ENCODE results near the gene LSM7. TPM values are rescaled to one million over a fixed set of nuclear protein-coding genes. Genes with fewer than 3 reads are reported as not detected.

The LSM7 gene
- total and polyA plus RNA-seq, 9 of the 15 experiments (the other 6 are each of a cell fraction or from before 2014, with no cell fraction given) = 40.5 to 690 (median 265) TPM

DNA sequence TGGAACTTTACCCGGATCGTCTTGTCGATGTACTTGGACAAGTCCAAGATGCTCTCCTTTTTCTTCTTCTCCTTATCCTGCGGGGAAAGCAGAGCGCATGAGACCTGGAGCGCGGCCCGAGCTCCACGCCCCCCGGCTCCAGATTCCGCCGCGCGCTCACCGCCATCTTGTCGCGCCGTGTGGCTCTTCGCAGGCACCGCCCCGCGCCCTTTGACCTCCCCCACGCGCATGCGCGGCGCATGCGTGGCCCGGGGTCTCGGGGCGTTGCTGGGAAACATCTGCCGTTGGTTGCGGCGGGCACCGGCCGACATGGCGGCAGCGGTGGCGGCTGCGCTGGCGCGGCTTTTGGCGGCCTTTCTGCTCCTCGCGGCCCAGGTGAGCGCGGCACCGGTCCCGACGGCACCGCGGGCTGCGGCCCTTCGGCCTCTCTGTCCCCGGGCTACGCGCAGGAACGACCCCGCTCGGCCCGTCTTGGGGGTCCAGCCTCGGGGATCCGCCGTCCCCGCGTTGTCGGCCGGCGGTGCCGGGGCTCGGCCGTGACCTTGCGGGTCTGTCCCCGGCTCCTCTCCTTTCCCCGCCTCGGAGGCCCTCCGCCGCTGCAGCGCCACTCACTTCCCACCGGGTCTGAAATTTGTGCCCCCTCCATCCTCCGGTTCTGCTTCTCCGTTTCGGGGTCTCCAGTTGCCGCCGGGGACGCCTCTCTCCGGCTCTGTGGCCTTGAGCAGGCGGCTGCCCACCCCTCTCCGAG is at the start of gene LSM7, which contains the start of gene SPPL2B (continued):
- TF ChIP-seq ELF4 (CRISPR knock-in tag; IDR thresholded peaks at IDR 0.05) = no peak
- TF ChIP-seq KAT7 (CRISPR knock-in tag; IDR thresholded peaks at IDR 0.05; ENCODE audit: borderline replicate concordance) = 0 out of 2 replicates have a peak, but pooled peaks have one; percentile 41
- TF ChIP-seq, protein P1, sequence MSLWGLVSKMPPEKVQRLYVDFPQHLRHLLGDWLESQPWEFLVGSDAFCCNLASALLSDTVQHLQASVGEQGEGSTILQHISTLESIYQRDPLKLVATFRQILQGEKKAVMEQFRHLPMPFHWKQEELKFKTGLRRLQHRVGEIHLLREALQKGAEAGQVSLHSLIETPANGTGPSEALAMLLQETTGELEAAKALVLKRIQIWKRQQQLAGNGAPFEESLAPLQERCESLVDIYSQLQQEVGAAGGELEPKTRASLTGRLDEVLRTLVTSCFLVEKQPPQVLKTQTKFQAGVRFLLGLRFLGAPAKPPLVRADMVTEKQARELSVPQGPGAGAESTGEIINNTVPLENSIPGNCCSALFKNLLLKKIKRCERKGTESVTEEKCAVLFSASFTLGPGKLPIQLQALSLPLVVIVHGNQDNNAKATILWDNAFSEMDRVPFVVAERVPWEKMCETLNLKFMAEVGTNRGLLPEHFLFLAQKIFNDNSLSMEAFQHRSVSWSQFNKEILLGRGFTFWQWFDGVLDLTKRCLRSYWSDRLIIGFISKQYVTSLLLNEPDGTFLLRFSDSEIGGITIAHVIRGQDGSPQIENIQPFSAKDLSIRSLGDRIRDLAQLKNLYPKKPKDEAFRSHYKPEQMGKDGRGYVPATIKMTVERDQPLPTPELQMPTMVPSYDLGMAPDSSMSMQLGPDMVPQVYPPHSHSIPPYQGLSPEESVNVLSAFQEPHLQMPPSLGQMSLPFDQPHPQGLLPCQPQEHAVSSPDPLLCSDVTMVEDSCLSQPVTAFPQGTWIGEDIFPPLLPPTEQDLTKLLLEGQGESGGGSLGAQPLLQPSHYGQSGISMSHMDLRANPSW (CRISPR knock-in tag; IDR thresholded peaks at IDR 0.05) = 0 out of 2 replicates have a peak, but pooled peaks have one; percentile 59
- TF ChIP-seq YY1 (IDR thresholded peaks at IDR 0.05; ENCODE audit: borderline replicate concordance in 1 of 3, control insufficient read depth in 1 of 3, extremely low read depth in 1 of 3, insufficient read depth in 3 of 3, insufficient read length in 1 of 3, insufficient replicate concordance in 2 of 3, low read depth in 1 of 3, low read length in 2 of 3) = peak; percentile 93 to 98 (median 97)
- TF ChIP-seq, protein P2, sequence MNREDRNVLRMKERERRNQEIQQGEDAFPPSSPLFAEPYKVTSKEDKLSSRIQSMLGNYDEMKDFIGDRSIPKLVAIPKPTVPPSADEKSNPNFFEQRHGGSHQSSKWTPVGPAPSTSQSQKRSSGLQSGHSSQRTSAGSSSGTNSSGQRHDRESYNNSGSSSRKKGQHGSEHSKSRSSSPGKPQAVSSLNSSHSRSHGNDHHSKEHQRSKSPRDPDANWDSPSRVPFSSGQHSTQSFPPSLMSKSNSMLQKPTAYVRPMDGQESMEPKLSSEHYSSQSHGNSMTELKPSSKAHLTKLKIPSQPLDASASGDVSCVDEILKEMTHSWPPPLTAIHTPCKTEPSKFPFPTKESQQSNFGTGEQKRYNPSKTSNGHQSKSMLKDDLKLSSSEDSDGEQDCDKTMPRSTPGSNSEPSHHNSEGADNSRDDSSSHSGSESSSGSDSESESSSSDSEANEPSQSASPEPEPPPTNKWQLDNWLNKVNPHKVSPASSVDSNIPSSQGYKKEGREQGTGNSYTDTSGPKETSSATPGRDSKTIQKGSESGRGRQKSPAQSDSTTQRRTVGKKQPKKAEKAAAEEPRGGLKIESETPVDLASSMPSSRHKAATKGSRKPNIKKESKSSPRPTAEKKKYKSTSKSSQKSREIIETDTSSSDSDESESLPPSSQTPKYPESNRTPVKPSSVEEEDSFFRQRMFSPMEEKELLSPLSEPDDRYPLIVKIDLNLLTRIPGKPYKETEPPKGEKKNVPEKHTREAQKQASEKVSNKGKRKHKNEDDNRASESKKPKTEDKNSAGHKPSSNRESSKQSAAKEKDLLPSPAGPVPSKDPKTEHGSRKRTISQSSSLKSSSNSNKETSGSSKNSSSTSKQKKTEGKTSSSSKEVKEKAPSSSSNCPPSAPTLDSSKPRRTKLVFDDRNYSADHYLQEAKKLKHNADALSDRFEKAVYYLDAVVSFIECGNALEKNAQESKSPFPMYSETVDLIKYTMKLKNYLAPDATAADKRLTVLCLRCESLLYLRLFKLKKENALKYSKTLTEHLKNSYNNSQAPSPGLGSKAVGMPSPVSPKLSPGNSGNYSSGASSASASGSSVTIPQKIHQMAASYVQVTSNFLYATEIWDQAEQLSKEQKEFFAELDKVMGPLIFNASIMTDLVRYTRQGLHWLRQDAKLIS (CRISPR knock-in tag; IDR thresholded peaks at IDR 0.05) = no peak
- TF ChIP-seq POLR2B (IDR thresholded peaks at IDR 0.05; ENCODE audit: low read depth, partially characterized antibody) = peak; percentile 97
- TF ChIP-seq ZBED1 (IDR thresholded peaks at IDR 0.05) = peak; percentile 52; the same call in 1 of the 2 replicates
- TF ChIP-seq MEIS2 (IDR thresholded peaks at IDR 0.05; ENCODE audit: partially characterized antibody) = peak; percentile 99
- peak; percentile 97 for TF ChIP-seq NR2C1 (IDR thresholded peaks at IDR 0.05)
- TF ChIP-seq NR2C1 (tag; IDR thresholded peaks at IDR 0.05) = peak; percentile 98
- TF ChIP-seq KDM5B (IDR thresholded peaks at IDR 0.05; ENCODE audit: insufficient replicate concordance, low read depth, low read length) = peak; percentile 93
- TF ChIP-seq, protein P3, sequence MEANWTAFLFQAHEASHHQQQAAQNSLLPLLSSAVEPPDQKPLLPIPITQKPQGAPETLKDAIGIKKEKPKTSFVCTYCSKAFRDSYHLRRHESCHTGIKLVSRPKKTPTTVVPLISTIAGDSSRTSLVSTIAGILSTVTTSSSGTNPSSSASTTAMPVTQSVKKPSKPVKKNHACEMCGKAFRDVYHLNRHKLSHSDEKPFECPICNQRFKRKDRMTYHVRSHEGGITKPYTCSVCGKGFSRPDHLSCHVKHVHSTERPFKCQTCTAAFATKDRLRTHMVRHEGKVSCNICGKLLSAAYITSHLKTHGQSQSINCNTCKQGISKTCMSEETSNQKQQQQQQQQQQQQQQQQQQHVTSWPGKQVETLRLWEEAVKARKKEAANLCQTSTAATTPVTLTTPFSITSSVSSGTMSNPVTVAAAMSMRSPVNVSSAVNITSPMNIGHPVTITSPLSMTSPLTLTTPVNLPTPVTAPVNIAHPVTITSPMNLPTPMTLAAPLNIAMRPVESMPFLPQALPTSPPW (CRISPR knock-in tag; IDR thresholded peaks at IDR 0.05) = peak; percentile 23; the same call in 1 of the 2 replicates
- peak; percentile 74; the same call in 1 of the 2 replicates for TF ChIP-seq E2F3 (CRISPR knock-in tag; IDR thresholded peaks at IDR 0.05)
- TF ChIP-seq C11orf30 (IDR thresholded peaks at IDR 0.05; ENCODE audit: low read depth) = peak; percentile 75
- TF ChIP-seq SUPT5H (IDR thresholded peaks at IDR 0.05) = peak; percentile 83
- TF ChIP-seq PML (IDR thresholded peaks at IDR 0.05; ENCODE audit: low read length) = peak; percentile 61; the same call in 1 of the 2 replicates
- TF ChIP-seq, protein P4, sequence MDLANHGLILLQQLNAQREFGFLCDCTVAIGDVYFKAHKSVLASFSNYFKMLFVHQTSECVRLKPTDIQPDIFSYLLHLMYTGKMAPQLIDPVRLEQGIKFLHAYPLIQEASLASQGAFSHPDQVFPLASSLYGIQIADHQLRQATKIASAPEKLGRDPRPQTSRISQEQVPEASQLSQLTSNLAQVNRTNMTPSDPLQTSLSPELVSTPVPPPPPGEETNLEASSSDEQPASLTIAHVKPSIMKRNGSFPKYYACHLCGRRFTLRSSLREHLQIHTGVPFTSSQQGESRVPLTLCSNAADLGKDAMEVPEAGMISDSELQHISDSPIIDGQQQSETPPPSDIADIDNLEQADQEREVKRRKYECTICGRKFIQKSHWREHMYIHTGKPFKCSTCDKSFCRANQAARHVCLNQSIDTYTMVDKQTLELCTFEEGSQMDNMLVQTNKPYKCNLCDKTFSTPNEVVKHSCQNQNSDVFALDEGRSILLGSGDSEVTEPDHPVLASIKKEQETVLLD (IDR thresholded peaks at IDR 0.05) = peak; percentile 96
- TF ChIP-seq CBFA2T3 (IDR thresholded peaks at IDR 0.05) = no peak

Data from K562 (cell line).